T-helper 9 cell (primary cell): ENCODE measurements around the gene VPS33A.

ENCODE experiments used
- DNase-seq: peaks from one replicate; pipeline ENCODE4 v3.0.0-alpha.2; 2020

VPS33A gene

GRCh38 chr12:122250047-122250446, 16.2 kb downstream of the VPS33A start:
- DNase-seq = no peak

- DNase-seq = no peak
Observed at GRCh38 chr12:122245553-122245952, 20.7 kb downstream of the VPS33A start.

GRCh38 chr12:122244565-122245371, 21.5 kb downstream of the VPS33A start:
- DNase-seq = no peak

- no peak for DNase-seq
Observed at GRCh38 chr12:122243965-122244364, 22.3 kb downstream of the VPS33A start.

- no peak for DNase-seq
Observed at GRCh38 chr12:122238861-122239260, 27.4 kb downstream of the VPS33A start.

GRCh38 chr12:122235741-122236140, 30.6 kb downstream of the VPS33A start:
- DNase-seq = no peak

- no peak for DNase-seq
Observed at GRCh38 chr12:122232691-122233090, 33.6 kb downstream of the VPS33A start.

- DNase-seq = no peak
Observed at GRCh38 chr12:122230798-122231197, 35.5 kb downstream of the VPS33A start.

GRCh38 chr12:122228092-122228491, 38.2 kb downstream of the VPS33A start:
- no peak for DNase-seq

- DNase-seq = peak; percentile 38
Observed at GRCh38 chr12:122227341-122227740, 39.0 kb downstream of the VPS33A start.

GRCh38 chr12:122226366-122227125, 39.7 kb downstream of the VPS33A start:
- DNase-seq = no peak

- DNase-seq = peak; percentile 100
Observed at GRCh38 chr12:122225683-122226365, 40.5 kb downstream of the VPS33A start, which contains the start of gene DIABLO. DIABLO (minus strand) TSS chr12:122226052; CDS start chr12:122226014, 38 bp downstream.

- no peak for DNase-seq
Observed at GRCh38 chr12:122216445-122216844, 49.8 kb downstream of the VPS33A start.

- no peak for DNase-seq
Observed at GRCh38 chr12:122215771-122216170, 50.5 kb downstream of the VPS33A start.

GRCh38 chr12:122208073-122208820, 58.0 kb downstream of the VPS33A start:
- no peak for DNase-seq

- DNase-seq = no peak
Observed at GRCh38 chr12:122207391-122207790, 58.9 kb downstream of the VPS33A start.

GRCh38 chr12:122206976-122207375, 59.3 kb downstream of the VPS33A start:
- DNase-seq = no peak

- DNase-seq = no peak
Observed at GRCh38 chr12:122206111-122206881, 60.0 kb downstream of the VPS33A start.

- no peak for DNase-seq
Observed at GRCh38 chr12:122205053-122205925, 61.0 kb downstream of the VPS33A start.

- DNase-seq = peak; percentile 31
Observed at GRCh38 chr12:122204167-122205052, 61.9 kb downstream of the VPS33A start.
